HG03354 (cell line): ENCODE data around the gene PDE4A.
"Not testable (repeated sequence)": the region's sequence is repeated elsewhere in the genome, so short reads cannot be mapped to it uniquely, and the experiment has no call there.

Experiments
- ATAC-seq: cut with Tn5 transposase; IDR thresholded peaks from one replicate; pipeline ENCODE4 v1.9.1; 2021; ENCODE audit warnings: mild to moderate bottlenecking; ENCODE audit not compliant: unreplicated experiment, poor library complexity, severe bottlenecking

Gene PDE4A

DNA sequence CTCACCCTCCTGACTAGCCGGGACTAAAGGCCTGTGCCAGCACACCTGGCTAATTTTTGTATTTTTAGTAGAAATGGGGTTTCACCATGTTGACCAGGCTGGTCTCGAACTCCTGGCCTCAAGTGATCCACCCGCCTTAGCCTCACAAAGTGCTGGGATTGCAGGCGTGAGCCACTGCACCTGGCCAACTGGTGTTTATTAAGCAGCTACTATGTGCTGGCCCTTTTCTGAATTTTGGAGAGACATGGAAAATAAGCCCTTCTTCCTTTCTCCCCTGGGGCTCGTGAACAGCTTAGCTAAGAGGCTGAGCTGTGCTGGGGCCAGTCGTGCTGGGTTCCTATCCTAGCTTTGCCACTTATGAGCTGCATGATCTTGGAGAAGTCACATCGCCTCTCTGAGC is 38.4 kb downstream of the PDE4A start:
- not testable (repeated sequence) for ATAC-seq

DNA sequence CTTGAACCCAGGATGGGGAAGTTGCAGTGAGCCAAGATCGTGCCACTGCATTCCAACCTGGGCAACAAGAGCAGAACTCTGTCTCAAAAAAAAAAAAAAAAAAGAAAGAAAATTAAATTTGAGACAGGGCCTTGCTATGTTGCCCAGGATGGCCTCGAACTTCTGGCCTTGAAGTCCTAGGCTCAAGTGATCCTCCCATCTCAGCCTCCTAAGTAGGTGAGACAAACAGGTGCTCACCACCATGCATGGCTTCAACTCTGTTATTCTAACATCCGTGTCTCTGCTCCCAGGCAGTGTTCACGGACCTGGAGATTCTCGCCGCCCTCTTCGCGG is 40.3 kb downstream of the PDE4A start:
- no peak for ATAC-seq

GRCh38 chr19:10461047-10461949 is 41.0 kb downstream of the PDE4A start:
- peak; percentile 92 for ATAC-seq

DNA sequence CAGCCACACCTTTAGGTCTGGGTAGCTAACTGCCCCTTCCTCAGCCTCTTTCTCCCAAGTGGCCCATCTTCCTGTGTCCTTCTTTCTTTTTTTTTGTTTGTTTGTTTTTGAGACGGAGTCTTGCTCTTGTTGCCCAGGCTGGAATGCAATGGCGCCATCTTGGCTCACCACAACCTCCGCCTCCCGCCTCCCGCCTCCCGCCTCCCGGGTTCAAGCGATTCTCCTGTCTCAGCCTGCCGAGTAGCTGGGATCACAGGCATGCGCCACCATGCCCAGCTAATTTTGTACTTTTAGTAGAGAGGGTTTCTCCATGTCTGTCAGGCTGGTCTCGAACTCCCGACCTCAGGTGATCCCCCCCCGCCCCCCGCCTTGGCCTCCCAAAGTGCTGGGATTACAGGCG is 41.7 kb downstream of the PDE4A start:
- ATAC-seq = not testable (repeated sequence)

GRCh38 chr19:10462557-10462956 is 42.2 kb downstream of the PDE4A start:
- ATAC-seq = no peak

DNA sequence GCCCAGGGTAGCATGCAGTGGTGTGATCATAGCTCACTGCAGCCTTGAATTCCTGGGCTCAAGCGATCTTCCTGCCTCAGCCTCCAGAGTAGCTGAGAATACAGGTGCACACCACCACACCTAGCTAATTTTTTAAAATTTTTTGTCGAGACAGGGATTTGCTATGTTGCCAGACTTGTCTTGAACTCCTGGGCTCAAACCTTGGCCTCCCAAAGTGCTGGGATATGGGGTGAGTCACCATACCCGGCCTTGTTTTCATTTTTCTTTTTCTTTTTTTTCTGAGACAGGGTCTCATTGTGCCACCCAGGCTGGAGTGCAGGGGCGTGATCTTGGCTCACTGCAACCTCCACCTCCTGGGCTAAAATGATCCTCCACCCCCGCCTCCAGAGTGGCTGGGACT is 44.1 kb downstream of the PDE4A start:
- ATAC-seq = no peak

DNA sequence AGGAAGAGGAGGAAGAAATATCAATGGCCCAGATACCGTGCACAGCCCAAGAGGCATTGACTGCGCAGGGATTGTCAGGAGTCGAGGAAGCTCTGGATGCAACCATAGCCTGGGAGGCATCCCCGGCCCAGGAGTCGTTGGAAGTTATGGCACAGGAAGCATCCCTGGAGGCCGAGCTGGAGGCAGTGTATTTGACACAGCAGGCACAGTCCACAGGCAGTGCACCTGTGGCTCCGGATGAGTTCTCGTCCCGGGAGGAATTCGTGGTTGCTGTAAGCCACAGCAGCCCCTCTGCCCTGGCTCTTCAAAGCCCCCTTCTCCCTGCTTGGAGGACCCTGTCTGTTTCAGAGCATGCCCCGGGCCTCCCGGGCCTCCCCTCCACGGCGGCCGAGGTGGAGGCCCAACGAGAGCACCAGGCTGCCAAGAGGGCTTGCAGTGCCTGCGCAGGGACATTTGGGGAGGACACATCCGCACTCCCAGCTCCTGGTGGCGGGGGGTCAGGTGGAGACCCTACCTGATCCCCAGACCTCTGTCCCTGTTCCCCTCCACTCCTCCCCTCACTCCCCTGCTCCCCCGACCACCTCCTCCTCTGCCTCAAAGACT is 46.9 kb downstream of the PDE4A start:
- ATAC-seq = no peak

GRCh38 chr19:10468133-10468532 is 47.8 kb downstream of the PDE4A start:
- no peak for ATAC-seq

DNA sequence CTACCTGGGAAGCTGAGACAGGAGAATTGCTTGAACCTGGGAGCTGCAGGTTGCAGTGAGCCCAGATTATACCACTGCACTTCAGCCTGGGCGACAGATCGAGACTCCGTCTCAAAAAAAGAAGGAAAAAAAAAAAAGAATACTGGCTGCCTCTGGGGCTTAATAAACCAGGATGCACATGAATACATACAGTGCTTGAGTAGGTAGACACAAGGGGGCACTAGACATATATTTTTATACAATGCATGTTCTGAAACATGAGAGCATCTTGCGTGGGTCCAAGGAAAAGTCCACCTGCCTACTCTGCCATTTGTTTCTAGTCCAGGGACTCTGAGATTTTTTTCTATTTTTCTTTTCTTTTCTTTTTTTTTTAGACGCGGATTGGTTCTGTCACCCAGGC is 51.6 kb downstream of the PDE4A start:
- ATAC-seq = no peak

- no peak for ATAC-seq
Measured at GRCh38 chr19:10473192-10473591, 52.9 kb downstream of the PDE4A start.

DNA sequence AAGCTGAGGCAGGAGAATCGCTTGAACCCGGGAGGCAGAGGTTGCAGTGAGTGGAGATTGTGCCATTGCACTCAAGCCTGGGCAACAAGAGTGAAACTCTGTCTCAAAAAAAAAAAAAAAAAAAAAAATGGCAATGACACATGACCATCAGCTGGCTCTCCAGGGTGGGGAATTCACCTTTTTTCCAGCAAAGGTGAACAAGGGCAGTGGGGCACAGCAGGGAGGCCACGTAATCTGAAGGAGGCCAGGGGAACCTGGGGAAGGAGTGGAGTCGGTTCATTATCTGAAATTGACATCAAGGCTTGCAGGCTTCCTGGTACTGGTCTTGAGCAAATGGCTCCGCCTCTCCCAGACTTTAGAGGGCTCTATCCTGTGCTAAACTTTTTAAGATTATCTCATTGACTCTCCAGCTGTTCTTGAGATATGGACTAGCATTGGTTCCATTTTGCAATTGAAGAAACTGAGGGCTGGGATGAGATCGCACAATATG is 54.7 kb downstream of the PDE4A start:
- ATAC-seq = no peak

DNA sequence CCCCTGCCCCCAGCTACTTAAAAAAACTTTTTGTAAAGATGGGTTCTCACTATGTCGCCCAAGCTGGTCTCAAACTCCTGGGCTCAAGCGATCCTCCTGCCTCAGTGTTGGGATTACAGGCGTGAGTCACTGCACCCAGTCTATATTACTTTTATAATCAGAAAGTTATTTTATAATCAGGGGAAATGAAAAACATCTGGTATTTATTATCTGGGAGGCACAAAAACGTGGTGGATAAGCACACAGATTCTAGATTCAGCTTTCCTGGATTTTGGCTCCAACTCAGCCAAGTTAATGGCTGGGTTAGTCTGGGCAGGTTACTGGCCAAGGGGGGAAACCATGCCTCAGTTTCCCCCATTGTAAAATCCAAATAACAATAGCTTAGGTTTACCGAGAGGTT is 58.1 kb downstream of the PDE4A start:
- ATAC-seq = no peak

GRCh38 chr19:10478903-10479384 is 58.6 kb downstream of the PDE4A start:
- ATAC-seq = peak; percentile 52

DNA sequence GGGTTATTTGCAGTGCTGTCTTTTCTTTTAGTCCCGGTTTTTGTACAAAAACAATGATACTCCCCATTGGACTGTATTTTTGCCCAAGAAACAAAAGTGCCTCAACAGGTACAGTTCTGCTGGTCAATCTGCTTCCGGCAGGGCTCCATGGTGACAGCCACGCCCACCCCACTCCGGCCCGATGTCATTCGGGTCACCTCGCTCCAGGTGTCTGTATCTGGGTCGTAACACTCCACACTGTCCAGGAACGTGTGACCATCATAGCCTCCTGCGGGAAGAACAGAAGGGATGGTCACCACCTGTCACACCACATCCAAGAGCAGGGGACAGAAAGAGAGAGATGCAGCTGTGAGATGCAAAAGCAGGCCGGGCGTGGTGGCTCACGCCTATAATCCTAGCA is 66.2 kb downstream of the PDE4A start:
- no peak for ATAC-seq

- ATAC-seq = no peak
Measured at GRCh38 chr19:10491472-10492047, 71.2 kb downstream of the PDE4A start.

GRCh38 chr19:10497371-10497770 is 77.0 kb downstream of the PDE4A start:
- ATAC-seq = no peak

- ATAC-seq = no peak
Measured at GRCh38 chr19:10499550-10500246, 79.4 kb downstream of the PDE4A start.

DNA sequence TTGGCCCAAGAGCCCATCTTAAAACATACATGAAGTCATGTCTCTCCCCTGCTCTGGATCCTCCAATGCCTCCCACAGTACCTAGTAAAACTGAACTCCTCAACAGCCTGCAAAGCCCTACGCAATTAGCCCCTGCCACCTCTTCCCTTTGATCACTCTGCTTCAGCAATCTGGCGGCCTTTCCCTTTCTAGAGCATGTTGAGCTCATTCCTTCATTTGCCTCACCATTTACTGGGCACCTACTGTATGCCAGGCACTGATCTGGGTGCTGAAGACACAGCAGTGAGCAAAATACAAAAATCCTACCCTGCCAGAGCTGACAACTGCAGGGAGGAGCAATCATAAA is 79.9 kb downstream of the PDE4A start:
- ATAC-seq = no peak

- peak; percentile 45 for ATAC-seq
Measured at GRCh38 chr19:10501971-10502523, 81.7 kb downstream of the PDE4A start.

- ATAC-seq = peak; percentile 83
Measured at GRCh38 chr19:10502524-10503001, 82.2 kb downstream of the PDE4A start.
